GM18517 (cell line): ENCODE data around the gene KCNJ12.

Source experiments
- ATAC-seq: cut with Tn5 transposase; IDR thresholded peaks from one replicate; pipeline ENCODE4 v1.9.1; 2021; ENCODE audit warnings: mild to moderate bottlenecking, moderate library complexity; ENCODE audit not compliant: unreplicated experiment

Gene KCNJ12

DNA sequence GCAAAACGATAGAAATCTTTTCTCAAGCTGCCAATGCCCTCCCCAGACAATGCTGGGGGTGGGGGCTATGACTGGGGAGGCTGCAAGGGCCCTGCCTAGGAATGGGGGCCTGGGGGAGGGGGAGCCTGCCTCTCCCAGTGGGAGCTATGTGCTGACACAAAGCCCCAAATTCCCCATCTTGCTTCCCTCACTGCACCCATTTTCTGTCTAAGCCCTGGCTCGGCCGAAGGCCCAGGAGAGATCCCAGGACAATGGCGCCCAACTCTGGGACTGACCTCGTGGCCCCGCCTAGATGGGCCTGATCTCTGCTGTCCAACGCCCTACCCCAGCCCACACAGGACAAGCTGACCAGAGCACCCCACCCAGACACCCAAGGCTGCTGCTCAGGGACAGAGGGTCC lies 11.1 kb upstream of the KCNJ12 start:
- no peak for ATAC-seq

GRCh38 chr17:21368545-21369246 lies 7.5 kb upstream of the KCNJ12 start:
- no peak for ATAC-seq

- ATAC-seq = no peak
Observed at GRCh38 chr17:21369395-21369794, 6.8 kb upstream of the KCNJ12 start.

DNA sequence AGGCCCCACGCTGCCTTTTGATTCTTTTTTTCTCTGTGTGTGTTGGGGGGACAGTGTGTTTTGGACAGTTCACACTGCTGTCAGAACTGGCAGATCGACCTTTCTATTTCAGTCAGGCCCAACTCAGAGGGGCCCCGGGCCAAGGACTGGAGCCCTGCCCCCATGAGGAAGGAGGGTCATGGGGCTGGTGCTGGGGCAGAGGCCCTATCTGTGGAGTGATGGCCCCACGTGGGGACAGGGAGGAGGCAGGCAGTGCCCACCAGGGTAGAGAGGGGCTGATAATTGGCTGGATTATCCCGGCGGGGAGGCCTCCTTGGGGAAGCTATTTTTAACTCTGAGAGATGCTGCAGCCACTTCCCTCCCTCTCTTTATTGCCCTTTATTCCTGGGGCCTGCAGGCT lies 5.7 kb upstream of the KCNJ12 start:
- ATAC-seq = no peak

DNA sequence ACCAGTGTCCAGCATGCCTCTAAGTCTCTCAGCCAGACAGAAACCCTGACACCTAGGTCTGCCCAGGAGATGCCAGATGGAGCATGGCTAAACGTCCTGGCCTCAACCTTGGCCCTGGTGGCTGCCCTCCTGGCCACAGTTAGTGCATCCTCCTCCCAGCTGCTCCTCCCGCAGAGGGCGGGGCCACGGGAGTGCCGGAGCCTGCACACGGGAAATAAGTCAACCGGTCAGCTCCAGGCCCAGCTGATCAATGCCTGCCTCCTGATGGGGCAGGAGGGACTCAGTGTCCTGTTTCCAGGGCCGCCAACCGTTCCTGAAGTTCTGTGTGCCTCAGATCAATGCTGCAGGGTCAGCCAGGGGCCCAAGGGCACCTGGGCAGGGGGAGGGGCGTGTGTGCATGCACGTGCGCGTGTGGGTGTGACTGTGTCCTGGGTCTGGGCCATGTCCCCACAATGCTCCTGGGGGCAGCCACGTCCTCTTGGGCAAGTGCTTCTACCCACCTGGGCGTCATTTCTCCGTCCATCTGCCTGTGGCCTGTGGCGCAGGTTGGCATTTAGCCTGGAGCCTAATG lies 4.6 kb upstream of the KCNJ12 start:
- ATAC-seq = no peak

- ATAC-seq = no peak
Observed at GRCh38 chr17:21372256-21372954, 3.8 kb upstream of the KCNJ12 start.

- no peak for ATAC-seq
Observed at GRCh38 chr17:21373036-21373435, 3.1 kb upstream of the KCNJ12 start.

DNA sequence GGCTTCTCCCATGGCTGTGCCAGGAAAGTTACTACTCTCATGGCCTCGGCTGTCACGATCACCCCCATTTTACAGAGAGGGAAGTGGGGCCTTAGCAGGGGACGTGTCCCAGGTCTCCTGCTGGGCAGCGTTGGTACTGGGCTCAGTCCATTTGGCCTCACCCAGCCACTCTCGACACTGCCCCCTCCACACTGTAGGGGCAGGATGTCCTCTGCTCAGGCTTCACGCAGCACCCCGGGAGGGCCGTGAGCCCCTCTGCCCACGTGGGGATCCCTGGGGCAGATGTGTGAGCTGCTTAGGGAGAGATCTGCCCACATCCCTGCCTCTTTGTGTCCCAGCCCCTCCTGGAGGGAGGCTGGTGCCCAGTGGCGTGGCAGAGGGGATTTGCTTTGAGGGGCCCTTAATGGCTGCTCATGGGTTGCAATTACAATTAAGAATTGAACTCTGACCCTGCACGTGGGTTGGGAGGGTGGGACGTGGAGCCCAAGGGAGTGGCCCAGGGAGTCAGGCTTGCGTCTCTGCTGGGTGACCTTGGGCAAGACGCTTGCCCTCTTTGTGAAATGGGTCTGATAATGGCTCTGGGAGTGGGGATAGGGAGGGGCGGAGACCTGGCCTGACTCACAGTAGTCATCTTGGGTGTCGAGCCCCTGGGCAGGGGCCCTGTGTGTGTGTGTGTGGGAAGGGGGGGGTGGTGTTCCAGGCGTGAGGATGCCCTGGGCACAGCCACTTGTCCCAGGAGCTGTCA lies 2.3 kb upstream of the KCNJ12 start:
- no peak for ATAC-seq

GRCh38 chr17:21374441-21375161 lies 1.6 kb upstream of the KCNJ12 start:
- no peak for ATAC-seq

DNA sequence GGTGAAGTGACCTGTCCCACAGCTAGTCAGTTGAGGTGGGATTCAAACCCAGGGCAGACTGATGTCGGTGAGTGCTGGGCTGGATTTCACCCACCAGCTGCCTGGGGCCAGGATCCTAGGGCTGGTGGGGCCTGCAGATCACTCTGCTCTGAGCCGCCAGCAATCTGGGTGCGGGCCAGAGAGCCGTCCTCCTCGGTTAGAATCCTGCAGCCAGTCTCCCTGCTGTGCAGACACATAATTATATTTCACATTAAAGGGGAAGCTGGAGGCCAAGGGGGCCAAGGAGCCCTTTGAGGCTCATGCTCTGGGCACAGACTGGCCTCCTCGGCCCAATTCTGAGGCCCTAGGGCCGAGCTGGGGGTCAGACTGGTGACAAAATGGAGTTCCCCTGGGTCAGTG lies 996 bp upstream of the KCNJ12 start:
- no peak for ATAC-seq

- ATAC-seq = no peak
Observed at GRCh38 chr17:21375757-21376080, 438 bp upstream of the KCNJ12 start.

GRCh38 chr17:21376759-21377690 lies 868 bp downstream of the KCNJ12 start:
- no peak for ATAC-seq

DNA sequence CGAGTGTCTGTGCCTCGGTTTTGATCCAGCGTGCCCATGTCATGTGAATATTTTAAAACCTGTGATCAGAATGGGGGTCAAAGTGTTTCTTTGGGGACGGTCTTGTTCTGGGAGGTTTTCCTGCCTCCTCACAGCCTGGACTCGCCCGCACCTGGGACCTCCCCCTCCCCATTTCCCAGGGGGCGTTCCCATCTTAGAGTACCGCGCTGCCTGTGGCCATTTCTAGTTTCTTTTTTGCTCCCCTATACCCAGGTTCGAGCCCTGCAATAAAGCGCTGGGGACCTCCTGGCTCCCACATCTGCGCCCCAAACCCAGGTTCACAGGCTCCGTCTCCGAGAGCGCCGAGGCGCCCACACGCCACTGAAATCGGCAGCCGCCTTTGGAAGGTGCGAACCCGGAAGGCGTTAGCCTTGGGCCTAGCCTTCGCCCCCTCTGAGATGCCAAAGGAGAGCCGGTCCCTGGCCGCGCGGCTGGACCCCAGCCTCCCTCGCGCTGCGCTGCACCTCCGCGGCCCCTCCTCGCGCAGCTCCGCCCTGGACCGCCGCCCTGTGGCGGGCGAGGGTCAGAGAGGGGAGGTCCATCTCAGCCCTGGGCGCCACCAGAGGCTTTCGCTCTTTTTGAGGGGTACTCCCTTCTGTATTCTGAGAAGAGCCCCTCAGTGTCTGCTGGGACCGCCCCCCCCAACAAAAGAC lies 1.7 kb downstream of the KCNJ12 start:
- no peak for ATAC-seq

- ATAC-seq = no peak
Observed at GRCh38 chr17:21378553-21378952, 2.4 kb downstream of the KCNJ12 start.

DNA sequence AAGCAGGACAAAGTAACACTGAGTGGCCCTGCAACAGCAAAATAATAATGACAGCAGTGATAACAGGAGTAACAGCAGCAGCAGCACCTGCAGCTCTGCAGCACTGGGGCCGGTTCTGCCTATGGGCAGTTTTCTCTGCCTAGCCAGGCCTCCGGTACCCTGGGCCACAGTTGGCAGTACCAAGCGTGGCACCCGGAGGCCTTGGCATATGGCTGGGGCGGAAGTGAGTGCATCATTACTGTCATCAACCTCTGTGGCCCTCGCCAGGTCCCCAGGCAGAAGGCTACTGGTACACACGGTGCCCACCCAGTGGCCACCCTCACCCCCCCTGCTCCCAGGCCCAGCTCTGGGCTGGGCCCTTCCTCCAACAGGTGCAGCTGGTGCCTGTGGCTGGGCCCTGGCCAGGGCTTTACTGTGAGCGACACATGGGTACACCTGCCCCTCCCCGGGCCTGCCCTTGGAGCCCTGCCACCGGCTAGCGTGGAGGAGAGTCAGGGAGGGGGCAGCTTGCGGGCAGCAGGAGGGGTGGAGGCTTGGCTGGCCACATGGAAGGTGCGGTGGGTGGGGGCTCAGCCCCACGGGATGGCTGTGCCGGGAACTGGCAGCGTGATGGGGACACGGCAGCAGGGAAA lies 3.0 kb downstream of the KCNJ12 start:
- ATAC-seq = no peak

- no peak for ATAC-seq
Observed at GRCh38 chr17:21380659-21381058, 4.5 kb downstream of the KCNJ12 start.

- ATAC-seq = no peak
Observed at GRCh38 chr17:21381076-21381706, 5.0 kb downstream of the KCNJ12 start.
